Heart left ventricle (tissue), 13 donors: ENCODE results near the gene GPRIN1.

ENCODE experiments used
- CTCF ChIP-seq, 12 donors: fragments of 200-600 bp; sonication (generic) in 4 of 12; IDR thresholded peaks; one replicate each; pipeline versions ENCODE4 v1.5.0 to v1.8.0; 2018 to 2022; ENCODE audit warnings: antibody characterized with exemption in 12 of 12, mild to moderate bottlenecking in 5 of 12
- POLR2A ChIP-seq, 2 donors: fragments of 450-650 bp; IDR thresholded peaks; one replicate each; pipeline ENCODE4 v1.6.1; 2017; ENCODE audit warnings: antibody characterized with exemption in 2 of 2, mild to moderate bottlenecking in 2 of 2, moderate library complexity in 2 of 2
- donor health status: ischemic (EF 13 %, LVEDD 7.1; RV severe dilation, severe dysfunction).
- donor health status: DM: no; HTN: yes; CAD: no.
- donor health status: DM: no; HTN: no; CAD: no.
- donor health status: ischemic (EF 25% LVEDD 6.9; RV normal size, moderate dysfunction).
- donor health status: ischemic (EF 25% LVEDD 5.7; RV mildly dilated, moderate dysfunction).
- donor health status: ischemic (EF 35%, LVEDD 5.7; RV mildly dilated, moderate dysfunction).
- donor health status: nonischemic (EF 11% LVEDD 7.7; RV severe dilation, severe dysfunction).
- donor health status: DM: yes; HTN: yes; CAD: no.
- donor health status: PGD.
- donor health status: ischemic (EF 29% LVEDD 5.4; RV normal size, mild dysfunction).
- donor health status: nonischemic (EF 23%, LVEDD 6.1; RV moderate dilation, normal function).

GRCh38 chr5:176639981-176640380 lies 30.0 kb upstream of the GPRIN1 start:
- TF ChIP-seq CTCF (IDR thresholded peaks at IDR 0.05) = no peak
- no peak for TF ChIP-seq POLR2A (IDR thresholded peaks at IDR 0.05)
